OCI-LY1 (cell line): ENCODE measurements around the gene PILRA.

Experiments
- H2AFZ ChIP-seq: fragments of 200-600 bp; sonication (generic), shearing (Covaris generic); 2 replicates; pipeline ENCODE4 v1.6.0; 2014; ENCODE audit warnings: antibody characterized with exemption, mild to moderate bottlenecking, low read length
- H3F3A ChIP-seq: fragments of 200-600 bp; sonication (generic), shearing (Covaris generic); 2 replicates; pipeline ENCODE4 v1.6.0; 2014; ENCODE audit warnings: mild to moderate bottlenecking, antibody characterized with exemption, low read length, moderate library complexity; ENCODE audit not compliant: insufficient read depth
- H3K27ac ChIP-seq: fragments of 200-600 bp; sonication (generic); 2 replicates; pipeline ENCODE4 v1.5.1; 2014; ENCODE audit warnings: low read length, mixed run types, mild to moderate bottlenecking, low read depth; ENCODE audit not compliant: poor library complexity, severe bottlenecking
- H3K27me3 ChIP-seq: fragments of 200-600 bp; sonication (generic); 2 replicates; pipeline ENCODE4 v1.6.0; 2014; ENCODE audit warnings: antibody characterized with exemption, mild to moderate bottlenecking, low read length, moderate library complexity; ENCODE audit not compliant: insufficient read depth
- H3K36me3 ChIP-seq: fragments of 200-600 bp; sonication (generic); 2 replicates; pipeline ENCODE4 v1.6.1; 2014; ENCODE audit warnings: mild to moderate bottlenecking, antibody characterized with exemption, low read length, moderate library complexity, mixed read lengths; ENCODE audit not compliant: insufficient read depth
- H3K4me1 ChIP-seq: fragments of 200-600 bp; sonication (generic); 2 replicates; pipeline ENCODE4 v1.5.1; 2014; ENCODE audit warnings: mild to moderate bottlenecking, low read length, moderate library complexity; ENCODE audit not compliant: insufficient read depth, severe bottlenecking
- H3K4me2 ChIP-seq: fragments of 200-600 bp; sonication (generic), shearing (Covaris generic); 2 replicates; pipeline ENCODE4 v1.6.1; 2014; ENCODE audit warnings: low read length
- H3K4me3 ChIP-seq: fragments of 200-600 bp; sonication (generic); 2 replicates; pipeline ENCODE4 v1.5.1; 2014; ENCODE audit warnings: low read length, low read depth, mild to moderate bottlenecking, mixed read lengths; ENCODE audit not compliant: poor library complexity, severe bottlenecking
- H3K79me2 ChIP-seq: fragments of 200-600 bp; shearing (Covaris generic); 2 replicates; pipeline ENCODE4 v1.6.1; 2016; ENCODE audit warnings: mixed run types, low read length, mixed read lengths; ENCODE audit not compliant: insufficient read depth
- H3K9ac ChIP-seq: fragments of 200-600 bp; sonication (generic), shearing (Covaris generic); 2 replicates; pipeline ENCODE4 v1.6.1; 2014; ENCODE audit warnings: mild to moderate bottlenecking, low read length, mixed read lengths
- H3K9me2 ChIP-seq: fragments of 200-600 bp; sonication (generic), shearing (Covaris generic); 2 replicates; pipeline ENCODE4 v1.6.1; 2014; ENCODE audit warnings: low read depth, mild to moderate bottlenecking, low read length, mixed read lengths
- H3K9me3 ChIP-seq: fragments of 200-600 bp; shearing (Covaris generic); 2 replicates; pipeline ENCODE4 v1.6.1; 2014; ENCODE audit warnings: low read length, mixed read lengths
- H4K20me1 ChIP-seq: fragments of 200-600 bp; sonication (generic), shearing (Covaris generic); 2 replicates; pipeline ENCODE4 v1.6.0; 2016; ENCODE audit warnings: mild to moderate bottlenecking, low read length; ENCODE audit not compliant: insufficient read depth
- CTCF ChIP-seq: fragments of 200-600 bp; sonication (generic), shearing (Covaris generic); IDR thresholded peaks from 2 replicates; pipeline ENCODE4 v1.5.1; 2017; ENCODE audit warnings: mild to moderate bottlenecking, antibody characterized with exemption, low read length, moderate library complexity, mixed read lengths
- EZH2 ChIP-seq: fragments of 200-600 bp; sonication (generic), shearing (Covaris generic); IDR thresholded peaks from 2 replicates; pipeline ENCODE4 v1.8.0; 2017; ENCODE audit warnings: borderline replicate concordance, mixed run types, mild to moderate bottlenecking, antibody characterized with exemption, low read length, moderate library complexity, mixed read lengths

PILRA gene

GRCh38 chr7:100394077-100394476, 20.8 kb downstream of the PILRA start:
- Histone ChIP-seq H3K36me3 (no peaks in the 10 kb centered on the region), H3K27me3 (peaks cover 10% of the 10 kb centered on the region)

GRCh38 chr7:100396421-100396982, 23.2 kb downstream of the PILRA start:
- TF ChIP-seq EZH2 (no peak), CTCF (no peak)
- no peaks in the 10 kb centered on the region for H3K36me3 ChIP-seq
- no peaks in the 10 kb centered on the region for H3K9me2 ChIP-seq
- H3K9ac ChIP-seq: no peak overlapping the region
- no peak overlapping the region for H2AFZ ChIP-seq
- no peaks in the 10 kb centered on the region for H3K9me3 ChIP-seq
- H3K27ac ChIP-seq: no peak overlapping the region
- H3K27me3 ChIP-seq: peaks cover 6% of the 10 kb centered on the region
- H3K4me2 ChIP-seq: peak overlapping the region; percentile 21; the same call in 1 of the 2 replicates
- peaks cover 12% of the 10 kb centered on the region for H3K4me1 ChIP-seq
- H3F3A ChIP-seq: no peaks in the 10 kb centered on the region
- H3K79me2 ChIP-seq: no peaks in the 10 kb centered on the region
- no peak overlapping the region for H3K4me3 ChIP-seq
- no peaks in the 10 kb centered on the region for H4K20me1 ChIP-seq

More at GRCh38 chr7:100394077-100394476, 20.8 kb downstream of the PILRA start:
- Histone ChIP-seq H3K79me2 (no peaks in the 10 kb centered on the region), H3F3A (no peaks in the 10 kb centered on the region), H3K9ac (no peak overlapping the region), H3K4me2 (no peak overlapping the region), H3K9me2 (no peaks in the 10 kb centered on the region), H3K27ac (no peak overlapping the region), H3K4me3 (no peak overlapping the region), H4K20me1 (no peaks in the 10 kb centered on the region), H3K9me3 (no peaks in the 10 kb centered on the region), H2AFZ (no peak overlapping the region), H3K4me1 (peaks cover 12% of the 10 kb centered on the region)
- no peak for TF ChIP-seq EZH2
- no peak for TF ChIP-seq CTCF

GRCh38 chr7:100397315-100398081, 24.2 kb downstream of the PILRA start:
- Histone ChIP-seq H3K27me3 (peaks cover 6% of the 10 kb centered on the region), H3K9ac (no peak overlapping the region), H3K27ac (no peak overlapping the region), H3K4me2 (no peak overlapping the region; the same call in 1 of the 2 replicates), H3K4me3 (no peak overlapping the region), H3K9me3 (no peaks in the 10 kb centered on the region), H3K9me2 (no peaks in the 10 kb centered on the region), H3K36me3 (no peaks in the 10 kb centered on the region), H3K79me2 (no peaks in the 10 kb centered on the region), H3F3A (no peaks in the 10 kb centered on the region), H2AFZ (no peak overlapping the region), H4K20me1 (no peaks in the 10 kb centered on the region), H3K4me1 (peaks cover 12% of the 10 kb centered on the region)
- peak; percentile 13; the same call in 1 of the 2 replicates for TF ChIP-seq CTCF
- TF ChIP-seq EZH2: no peak
